ENCODE data around the gene NME4. TPM values are rescaled to one million over a fixed set of nuclear protein-coding genes. Genes with fewer than 3 reads are reported as not detected.

NME4 gene
- total and polyA plus RNA-seq, 10 of the 15 experiments (the other 5 are each of a cell fraction or from before 2014, with no cell fraction given): 11.0 to 235 (median 97.7) TPM

DNA sequence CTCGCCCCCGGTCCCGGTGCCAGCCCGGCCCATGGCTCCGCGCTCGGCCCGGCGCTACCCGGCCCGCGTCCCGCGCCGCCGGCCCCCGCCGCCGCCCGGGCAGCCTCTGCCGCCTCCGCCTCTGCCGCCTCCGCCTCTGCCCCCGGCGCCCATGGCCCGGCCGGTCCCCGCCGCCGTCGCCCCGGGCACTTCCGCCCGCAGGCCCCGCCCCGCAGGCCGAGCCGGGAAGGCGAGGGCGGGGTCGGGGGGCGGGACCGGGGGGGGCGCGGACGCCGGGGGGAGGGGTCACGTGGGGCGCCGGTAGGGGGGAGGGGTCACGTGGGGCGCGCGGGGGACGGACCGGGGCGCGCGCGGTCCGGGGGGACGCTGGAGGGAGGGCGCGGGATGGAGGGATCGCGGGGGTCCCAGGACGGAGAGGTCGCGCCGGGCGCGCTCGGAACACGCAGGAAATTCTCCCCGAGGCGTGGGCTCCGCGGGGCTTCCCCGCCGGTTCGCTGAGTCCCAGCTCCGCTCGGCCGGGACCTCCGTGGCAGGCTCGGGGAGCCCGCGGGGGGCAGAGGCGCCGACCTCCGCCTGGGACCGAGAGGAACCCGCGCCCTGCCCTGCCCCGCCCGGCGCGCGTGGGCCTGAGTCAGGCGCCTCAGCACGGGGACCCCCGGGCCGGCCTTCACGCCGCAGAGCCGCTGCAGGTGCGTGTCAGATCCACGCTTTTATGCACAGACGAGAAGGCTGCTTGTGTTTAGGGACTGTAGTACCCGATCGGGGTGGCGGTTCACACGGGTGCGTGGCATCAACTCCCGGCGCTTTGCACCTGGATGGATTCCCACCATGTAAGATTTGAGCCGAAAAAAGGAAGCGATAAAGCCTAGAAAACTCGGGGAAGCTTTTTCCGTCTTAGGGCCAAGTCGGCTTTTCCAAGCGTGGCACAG, 14.9 kb upstream of the NME4 start, which contains the start of gene PGAP6:
Gene PGAP6 (minus strand): TSS at position 190 of the 929 bp plus-strand sequence. CDS start 157 bp downstream, at position 33.
- DNase-seq (ENCODE audit: low read depth, low spot score) (no peak), ATAC-seq (peak; percentile 48), FAIRE-seq (no peak)
- in situ Hi-C loops (cut with MboI) (no loop called here), intact Hi-C loops (cut with micrococcal nuclease; ENCODE audit: unreplicated experiment) (no loop called here)
- Histone ChIP-seq H3K4me3 (peak within 1 kb of the TSS; percentile 97), H3K9ac (ENCODE audit: control insufficient read depth, insufficient read depth, low read length) (peak within 1 kb of the TSS; percentile 82), H3K27ac (ENCODE audit: control insufficient read depth, insufficient read depth) (peak within 1 kb of the TSS; percentile 56), H3K79me2 (ENCODE audit: control insufficient read depth, insufficient read depth, low read length) (peaks cover 14% of the 10 kb centered on the region), H3K9me3 (replicated peaks; ENCODE audit: control insufficient read depth, insufficient read depth, low read length) (no peaks in the 10 kb centered on the region), H3K27me3 (replicated peaks in 1 of 2; ENCODE audit: control insufficient read depth in 2 of 2, insufficient read depth in 2 of 2, low read length in 1 of 2) (no peaks in the 10 kb centered on the region), H3K4me1 (ENCODE audit: control insufficient read depth, insufficient read depth, low read length) (peaks cover 14% of the 10 kb centered on the region), H4K20me1 (ENCODE audit: control insufficient read depth, insufficient read depth) (no peaks in the 10 kb centered on the region), H3K4me2 (ENCODE audit: control insufficient read depth, insufficient read depth) (peak within 1 kb of the TSS; percentile 95), H2AFZ (ENCODE audit: control insufficient read depth, low read depth, low read length) (peak within 1 kb of the TSS; percentile 82), H3K36me3 (ENCODE audit: control insufficient read depth in 2 of 2, insufficient read depth in 2 of 2, low read length in 1 of 2) (no peaks in the 10 kb centered on the region; a peak in 1 of 4 replicates)
- ChIA-PET RAD21 (ENCODE audit: unreplicated experiment) (interaction anchor here (0.6 to 1.9 kb wide), 5 partner anchors 12 to 146 kb away, joined by 3 to 7 read pairs (median 4); partner anchors contain the start of genes AXIN1, CAPN15, DECR2 and MRPL28), POLR2A (interaction anchor here (1.2 to 3.8 kb wide), 4 partner anchors 11 to 29 kb away, joined by 5 to 22 read pairs (median 8); partner anchors contain the start of genes AXIN1, DECR2 and MRPL28), SMC1A (ENCODE audit: uncharacterized antibody, unreplicated experiment) (interaction anchor here (0.7 to 1.8 kb wide), 3 partner anchors 11 to 19 kb away, joined by 3 to 5 read pairs (median 4); partner anchors contain the start of genes DECR2 and MRPL28), CTCF (interaction anchor here (0.7 to 1.7 kb wide), 3 partner anchors 20 to 32 kb away, joined by 3 to 7 read pairs (median 3); partner anchors contain the start of gene DECR2)
- TSS peak; percentile 85 for BruUV-seq (replicated peaks)
- WGBS (ENCODE audit: insufficient coverage, insufficient replicate concordance, low lambda C conversion rate, missing lambda C conversion rate): under 1% methylated on average over 39 of the region's 123 CpGs
- TF ChIP-seq, protein P1, sequence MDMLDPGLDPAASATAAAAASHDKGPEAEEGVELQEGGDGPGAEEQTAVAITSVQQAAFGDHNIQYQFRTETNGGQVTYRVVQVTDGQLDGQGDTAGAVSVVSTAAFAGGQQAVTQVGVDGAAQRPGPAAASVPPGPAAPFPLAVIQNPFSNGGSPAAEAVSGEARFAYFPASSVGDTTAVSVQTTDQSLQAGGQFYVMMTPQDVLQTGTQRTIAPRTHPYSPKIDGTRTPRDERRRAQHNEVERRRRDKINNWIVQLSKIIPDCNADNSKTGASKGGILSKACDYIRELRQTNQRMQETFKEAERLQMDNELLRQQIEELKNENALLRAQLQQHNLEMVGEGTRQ (IDR thresholded peaks at IDR 0.05; ENCODE audit: borderline replicate concordance, low read depth, low read length): no peak
- TF ChIP-seq NR2F1 (conservative IDR thresholded peaks at IDR 0.05) (peak; percentile 59), POLR2AphosphoS2 (IDR thresholded peaks at IDR 0.05; ENCODE audit: low read depth, low read length) (0 out of 2 replicates have a peak, but pooled peaks have one; percentile 42), IKZF1 (conservative IDR thresholded peaks at IDR 0.05) (peak; percentile 46), SMAD5 (IDR thresholded peaks at IDR 0.05; ENCODE audit: low read depth) (no peak), YY1 (IDR thresholded peaks at IDR 0.05; ENCODE audit: low read depth, low read length) (peak; percentile 27; the same call in 1 of the 2 replicates), RELA (IDR thresholded peaks at IDR 0.05; ENCODE audit: borderline replicate concordance, partially characterized antibody) (peak; percentile 49), BHLHE40 (IDR thresholded peaks at IDR 0.05; ENCODE audit: borderline replicate concordance in 1 of 2, low read depth in 2 of 2, low read length in 1 of 2) (peak in 1 of 2 experiments; percentile 48; a peak in 2 of 4 replicates)
- TF ChIP-seq, protein P2, sequence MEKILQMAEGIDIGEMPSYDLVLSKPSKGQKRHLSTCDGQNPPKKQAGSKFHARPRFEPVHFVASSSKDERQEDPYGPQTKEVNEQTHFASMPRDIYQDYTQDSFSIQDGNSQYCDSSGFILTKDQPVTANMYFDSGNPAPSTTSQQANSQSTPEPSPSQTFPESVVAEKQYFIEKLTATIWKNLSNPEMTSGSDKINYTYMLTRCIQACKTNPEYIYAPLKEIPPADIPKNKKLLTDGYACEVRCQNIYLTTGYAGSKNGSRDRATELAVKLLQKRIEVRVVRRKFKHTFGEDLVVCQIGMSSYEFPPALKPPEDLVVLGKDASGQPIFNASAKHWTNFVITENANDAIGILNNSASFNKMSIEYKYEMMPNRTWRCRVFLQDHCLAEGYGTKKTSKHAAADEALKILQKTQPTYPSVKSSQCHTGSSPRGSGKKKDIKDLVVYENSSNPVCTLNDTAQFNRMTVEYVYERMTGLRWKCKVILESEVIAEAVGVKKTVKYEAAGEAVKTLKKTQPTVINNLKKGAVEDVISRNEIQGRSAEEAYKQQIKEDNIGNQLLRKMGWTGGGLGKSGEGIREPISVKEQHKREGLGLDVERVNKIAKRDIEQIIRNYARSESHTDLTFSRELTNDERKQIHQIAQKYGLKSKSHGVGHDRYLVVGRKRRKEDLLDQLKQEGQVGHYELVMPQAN (conservative IDR thresholded peaks at IDR 0.05): peak; percentile 69
- TF ChIP-seq, protein P3, sequence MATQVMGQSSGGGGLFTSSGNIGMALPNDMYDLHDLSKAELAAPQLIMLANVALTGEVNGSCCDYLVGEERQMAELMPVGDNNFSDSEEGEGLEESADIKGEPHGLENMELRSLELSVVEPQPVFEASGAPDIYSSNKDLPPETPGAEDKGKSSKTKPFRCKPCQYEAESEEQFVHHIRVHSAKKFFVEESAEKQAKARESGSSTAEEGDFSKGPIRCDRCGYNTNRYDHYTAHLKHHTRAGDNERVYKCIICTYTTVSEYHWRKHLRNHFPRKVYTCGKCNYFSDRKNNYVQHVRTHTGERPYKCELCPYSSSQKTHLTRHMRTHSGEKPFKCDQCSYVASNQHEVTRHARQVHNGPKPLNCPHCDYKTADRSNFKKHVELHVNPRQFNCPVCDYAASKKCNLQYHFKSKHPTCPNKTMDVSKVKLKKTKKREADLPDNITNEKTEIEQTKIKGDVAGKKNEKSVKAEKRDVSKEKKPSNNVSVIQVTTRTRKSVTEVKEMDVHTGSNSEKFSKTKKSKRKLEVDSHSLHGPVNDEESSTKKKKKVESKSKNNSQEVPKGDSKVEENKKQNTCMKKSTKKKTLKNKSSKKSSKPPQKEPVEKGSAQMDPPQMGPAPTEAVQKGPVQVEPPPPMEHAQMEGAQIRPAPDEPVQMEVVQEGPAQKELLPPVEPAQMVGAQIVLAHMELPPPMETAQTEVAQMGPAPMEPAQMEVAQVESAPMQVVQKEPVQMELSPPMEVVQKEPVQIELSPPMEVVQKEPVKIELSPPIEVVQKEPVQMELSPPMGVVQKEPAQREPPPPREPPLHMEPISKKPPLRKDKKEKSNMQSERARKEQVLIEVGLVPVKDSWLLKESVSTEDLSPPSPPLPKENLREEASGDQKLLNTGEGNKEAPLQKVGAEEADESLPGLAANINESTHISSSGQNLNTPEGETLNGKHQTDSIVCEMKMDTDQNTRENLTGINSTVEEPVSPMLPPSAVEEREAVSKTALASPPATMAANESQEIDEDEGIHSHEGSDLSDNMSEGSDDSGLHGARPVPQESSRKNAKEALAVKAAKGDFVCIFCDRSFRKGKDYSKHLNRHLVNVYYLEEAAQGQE (IDR thresholded peaks at IDR 0.05; ENCODE audit: low read depth, low read length): no peak
- TF ChIP-seq, protein P4, sequence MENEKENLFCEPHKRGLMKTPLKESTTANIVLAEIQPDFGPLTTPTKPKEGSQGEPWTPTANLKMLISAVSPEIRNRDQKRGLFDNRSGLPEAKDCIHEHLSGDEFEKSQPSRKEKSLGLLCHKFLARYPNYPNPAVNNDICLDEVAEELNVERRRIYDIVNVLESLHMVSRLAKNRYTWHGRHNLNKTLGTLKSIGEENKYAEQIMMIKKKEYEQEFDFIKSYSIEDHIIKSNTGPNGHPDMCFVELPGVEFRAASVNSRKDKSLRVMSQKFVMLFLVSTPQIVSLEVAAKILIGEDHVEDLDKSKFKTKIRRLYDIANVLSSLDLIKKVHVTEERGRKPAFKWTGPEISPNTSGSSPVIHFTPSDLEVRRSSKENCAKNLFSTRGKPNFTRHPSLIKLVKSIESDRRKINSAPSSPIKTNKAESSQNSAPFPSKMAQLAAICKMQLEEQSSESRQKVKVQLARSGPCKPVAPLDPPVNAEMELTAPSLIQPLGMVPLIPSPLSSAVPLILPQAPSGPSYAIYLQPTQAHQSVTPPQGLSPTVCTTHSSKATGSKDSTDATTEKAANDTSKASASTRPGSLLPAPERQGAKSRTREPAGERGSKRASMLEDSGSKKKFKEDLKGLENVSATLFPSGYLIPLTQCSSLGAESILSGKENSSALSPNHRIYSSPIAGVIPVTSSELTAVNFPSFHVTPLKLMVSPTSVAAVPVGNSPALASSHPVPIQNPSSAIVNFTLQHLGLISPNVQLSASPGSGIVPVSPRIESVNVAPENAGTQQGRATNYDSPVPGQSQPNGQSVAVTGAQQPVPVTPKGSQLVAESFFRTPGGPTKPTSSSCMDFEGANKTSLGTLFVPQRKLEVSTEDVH (IDR thresholded peaks at IDR 0.05; ENCODE audit: low read depth, partially characterized antibody): no peak
